SIG-M5 treated with dmso at 0.1 percent for 504 hours (cell line): ENCODE measurements around the gene GALNT18.

Experiments
- DNase-seq: peaks from one replicate; lab custom pipeline; 2025; ENCODE audit not compliant: unreplicated experiment; lab: John Stamatoyannopoulos, UW

GALNT18 gene

DNA sequence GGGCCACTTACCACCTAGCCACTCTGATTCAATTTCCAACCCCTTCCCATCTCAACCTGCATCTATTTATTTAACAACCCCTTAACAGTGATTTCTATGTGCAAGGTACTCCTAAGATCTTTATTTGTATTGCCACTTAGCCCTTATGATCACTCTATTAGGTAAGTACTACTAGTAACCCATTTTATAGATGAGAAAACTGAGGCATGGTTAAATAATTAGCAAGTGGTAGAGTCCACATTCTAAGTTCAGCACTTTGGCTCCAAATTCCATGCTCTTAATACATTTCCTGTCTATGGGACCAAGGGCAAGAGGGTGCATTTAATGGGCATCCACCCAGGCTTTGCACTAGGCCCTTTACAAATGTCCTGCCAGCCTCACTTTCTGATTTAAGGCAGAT lies 230.6 kb downstream of the GALNT18 start:
- DNase-seq, result no peak

DNA sequence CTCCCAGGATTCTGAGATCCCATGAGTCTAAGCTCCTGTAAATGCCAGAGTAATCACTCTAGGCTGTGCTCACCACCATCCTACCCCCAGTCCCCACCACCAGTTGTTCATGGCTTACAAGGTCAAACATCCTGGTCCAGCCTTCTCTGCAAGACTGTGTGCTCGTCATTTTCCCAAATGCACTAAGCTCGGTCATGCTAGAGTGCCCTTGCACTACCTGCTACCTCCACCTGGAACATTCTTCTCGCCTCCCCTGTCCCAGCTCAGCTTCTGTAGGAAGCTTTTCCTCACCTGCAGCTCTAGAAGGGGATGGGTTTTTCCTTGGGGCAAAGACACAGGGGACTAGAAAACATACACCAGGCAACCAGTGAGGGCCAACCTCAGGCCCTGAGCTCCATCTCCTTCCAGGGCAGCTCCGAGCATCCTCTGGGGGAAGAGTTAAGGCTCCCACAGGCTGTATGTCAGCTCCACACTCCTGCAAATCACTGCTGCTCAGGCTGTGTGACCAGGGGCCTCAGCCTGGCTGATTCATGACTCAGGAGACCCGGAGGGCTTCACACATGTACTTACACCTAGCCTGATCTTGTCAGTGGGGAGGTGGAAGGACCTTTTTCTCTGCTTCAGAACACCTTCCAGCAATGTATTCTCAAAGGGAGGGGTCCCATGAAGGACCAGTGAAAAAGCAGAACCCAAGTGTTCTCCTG lies 231.6 kb downstream of the GALNT18 start:
- DNase-seq, result no peak

DNA sequence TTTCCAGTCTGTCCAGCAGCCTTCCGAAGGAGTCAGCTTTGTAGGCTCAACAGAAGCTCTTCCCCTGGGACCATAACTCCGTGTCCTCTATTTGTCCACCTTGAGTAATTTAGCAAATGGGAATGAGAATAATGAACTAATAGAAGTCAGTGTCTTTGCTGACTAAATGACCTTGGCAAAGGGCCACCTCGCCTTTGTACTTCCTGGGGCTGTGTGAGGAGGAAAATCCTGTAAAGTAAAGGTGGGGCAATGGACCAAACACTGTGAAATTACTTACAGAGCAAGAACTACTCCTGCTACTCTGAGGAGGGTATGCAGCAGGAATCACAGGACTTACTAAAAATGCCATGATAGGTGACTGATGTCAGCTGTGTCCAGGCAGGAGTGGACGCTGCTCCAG lies 232.6 kb downstream of the GALNT18 start:
- no peak for DNase-seq

DNA sequence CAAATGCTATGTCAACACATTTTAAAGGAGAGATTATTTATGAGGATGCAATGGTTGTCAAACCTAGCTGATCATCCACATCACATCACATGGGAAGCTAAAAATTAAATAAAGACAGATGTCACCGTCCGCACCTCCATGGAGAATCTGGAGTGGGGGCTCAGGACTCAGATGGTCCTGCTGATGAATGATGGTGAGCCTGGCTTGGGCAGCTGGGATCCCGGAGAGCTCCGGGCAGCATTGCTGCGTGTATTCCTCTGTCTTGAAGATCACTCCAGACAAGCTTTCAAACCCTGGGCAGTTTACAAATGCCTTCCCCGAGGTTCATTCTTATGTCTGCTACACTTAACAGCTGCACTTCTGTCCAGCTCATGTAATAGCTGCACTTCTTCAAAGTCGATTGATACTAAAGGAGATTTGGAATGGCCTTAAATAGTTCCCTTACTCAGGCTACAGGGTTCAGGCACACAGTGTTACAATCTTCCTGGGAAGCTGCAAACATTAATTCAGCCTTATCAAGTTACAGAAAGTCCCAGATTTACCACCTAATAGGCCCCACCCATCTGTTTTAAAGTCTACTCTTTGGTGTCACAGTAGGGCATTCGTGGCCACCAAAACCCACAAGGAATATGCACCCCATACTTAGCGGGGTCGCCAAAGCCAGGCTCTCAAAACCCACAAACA lies 234.0 kb downstream of the GALNT18 start:
- no peak for DNase-seq

DNA sequence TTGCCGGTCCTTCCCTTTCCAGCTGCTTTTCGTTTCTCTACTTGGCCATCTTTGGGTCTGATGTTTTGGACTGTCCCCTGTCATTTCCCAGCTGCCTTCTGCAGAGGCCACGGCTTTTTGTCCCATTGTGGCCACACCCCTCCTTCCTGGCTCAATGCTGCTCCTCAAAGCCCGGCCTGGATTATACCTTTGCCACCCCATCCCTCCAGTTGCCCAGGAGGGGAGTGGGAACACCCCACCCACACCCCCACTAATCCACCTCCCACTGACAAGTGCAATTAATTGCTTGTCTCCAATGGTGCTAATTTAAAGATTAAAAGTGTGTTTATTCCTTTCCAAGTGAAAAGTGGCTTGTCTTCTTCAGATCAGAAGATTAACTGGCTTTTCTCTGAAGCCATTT lies 234.6 kb downstream of the GALNT18 start:
- DNase-seq, result no peak

DNA sequence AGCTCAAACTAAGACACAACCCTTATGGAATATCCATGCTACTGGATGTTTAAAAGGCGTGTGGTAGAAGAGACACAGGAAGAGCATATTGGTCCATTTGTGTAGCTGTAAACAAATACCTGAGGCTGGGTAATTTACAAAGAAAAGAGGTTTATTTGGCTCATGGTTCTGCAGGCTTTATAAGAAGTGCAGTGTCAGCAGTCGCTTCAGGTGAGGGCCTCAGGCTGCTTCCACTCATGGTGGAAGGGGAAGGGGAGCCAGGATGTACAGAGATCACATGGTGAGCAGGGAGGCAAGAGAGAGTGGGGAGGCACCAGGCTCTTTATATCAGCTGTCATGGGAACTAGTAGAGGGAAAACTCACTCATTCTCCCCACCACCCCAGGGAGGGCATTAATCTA lies 237.0 kb downstream of the GALNT18 start:
- no peak for DNase-seq

DNA sequence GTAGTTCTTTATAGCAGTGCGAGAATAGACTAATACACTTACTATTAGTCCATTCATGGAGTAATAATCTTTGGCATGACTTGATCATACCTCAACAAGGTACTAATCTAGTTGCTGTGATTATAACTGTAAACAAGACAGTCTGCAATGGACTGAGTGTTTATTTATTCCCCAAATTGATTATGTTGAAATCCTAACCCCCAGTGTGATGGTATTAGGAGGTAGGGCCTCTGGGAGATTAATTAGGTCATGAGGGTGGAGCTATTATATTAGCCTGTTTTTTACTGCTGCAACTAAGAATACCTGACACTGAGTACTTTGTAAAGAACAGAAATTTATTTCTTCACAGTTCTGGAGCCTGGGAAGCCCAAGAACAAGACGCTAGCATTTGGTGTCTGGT lies 237.8 kb downstream of the GALNT18 start:
- DNase-seq, result no peak

DNA sequence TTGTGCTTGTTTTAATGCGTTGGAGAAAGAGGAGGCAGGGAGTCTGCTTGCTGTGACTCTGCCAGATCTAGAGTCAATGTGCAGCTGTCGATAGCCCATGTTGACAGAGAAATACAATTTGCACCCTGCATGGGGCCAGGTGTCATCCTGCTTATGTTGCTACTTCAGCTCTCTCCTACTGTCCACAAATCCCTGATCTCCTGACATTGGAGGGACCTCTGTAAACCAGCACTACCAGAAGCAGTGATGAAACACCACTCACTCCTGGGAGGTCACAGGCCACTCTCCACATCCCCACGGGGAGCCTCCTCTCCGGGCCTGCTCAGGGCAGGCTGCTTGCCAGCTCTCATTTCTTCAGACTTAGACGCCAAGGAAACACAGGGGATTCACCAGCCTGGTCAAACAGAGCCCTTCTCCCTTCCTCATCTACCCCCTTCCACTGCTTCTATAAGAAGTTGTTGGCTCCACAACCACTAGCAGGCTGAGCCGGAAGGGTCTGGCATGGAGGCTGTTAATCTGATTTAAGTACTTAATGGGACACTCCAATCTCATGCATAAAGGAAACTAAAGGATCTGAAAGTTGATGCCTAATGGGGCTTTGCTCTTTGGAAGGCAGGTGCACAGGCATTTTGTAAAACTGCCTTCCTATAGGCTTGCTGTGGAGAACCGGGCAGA lies 238.8 kb downstream of the GALNT18 start:
- DNase-seq, result no peak

DNA sequence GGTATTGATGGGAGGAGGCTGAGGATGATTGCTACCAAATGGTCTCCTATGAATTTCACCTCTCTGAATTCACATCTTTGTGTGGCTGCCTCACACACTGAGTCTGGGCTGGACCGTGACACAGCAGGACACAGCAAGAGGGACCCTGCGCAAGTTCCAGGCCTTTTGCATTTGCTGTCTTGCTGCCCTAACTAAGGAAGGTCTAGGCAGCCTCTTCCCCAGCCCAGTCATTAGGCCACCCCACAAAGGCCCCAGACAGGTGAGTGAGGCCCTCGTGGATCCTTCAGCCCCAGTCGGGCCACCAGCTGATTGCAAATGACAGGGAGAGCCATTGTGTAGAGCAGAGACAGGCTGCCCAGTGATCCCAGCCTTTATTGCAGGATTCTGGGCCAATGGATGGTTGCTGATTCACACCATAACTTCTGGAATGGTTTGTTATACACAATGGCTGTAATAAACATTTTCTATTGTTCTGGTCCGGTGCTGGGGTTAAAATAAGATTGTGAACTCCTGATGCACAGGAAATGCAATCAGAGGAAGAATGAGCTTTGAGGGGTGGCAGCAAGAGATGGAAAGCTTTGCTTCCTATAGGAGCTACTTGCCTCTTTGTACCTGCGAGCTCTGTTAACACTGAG lies 240.2 kb downstream of the GALNT18 start:
- no peak for DNase-seq

DNA sequence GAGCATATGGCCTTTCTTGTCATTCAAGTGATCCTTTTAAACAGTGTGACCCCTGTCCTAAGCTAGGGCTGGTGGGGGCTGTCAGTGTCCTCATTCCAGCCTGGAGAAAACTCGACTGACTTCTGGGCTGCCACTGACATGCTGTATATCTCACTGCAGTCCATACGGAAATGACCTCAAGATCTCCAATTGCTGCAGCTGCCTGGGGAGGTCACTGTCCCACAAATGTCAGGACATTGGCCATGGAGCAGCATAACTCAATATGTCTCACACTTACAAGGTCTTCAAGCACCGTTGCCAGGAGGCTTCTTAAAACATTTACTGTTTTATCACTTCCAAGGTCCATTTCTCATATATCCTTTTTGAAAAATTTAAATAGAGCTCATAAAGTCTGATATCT lies 240.9 kb downstream of the GALNT18 start:
- no peak for DNase-seq

DNA sequence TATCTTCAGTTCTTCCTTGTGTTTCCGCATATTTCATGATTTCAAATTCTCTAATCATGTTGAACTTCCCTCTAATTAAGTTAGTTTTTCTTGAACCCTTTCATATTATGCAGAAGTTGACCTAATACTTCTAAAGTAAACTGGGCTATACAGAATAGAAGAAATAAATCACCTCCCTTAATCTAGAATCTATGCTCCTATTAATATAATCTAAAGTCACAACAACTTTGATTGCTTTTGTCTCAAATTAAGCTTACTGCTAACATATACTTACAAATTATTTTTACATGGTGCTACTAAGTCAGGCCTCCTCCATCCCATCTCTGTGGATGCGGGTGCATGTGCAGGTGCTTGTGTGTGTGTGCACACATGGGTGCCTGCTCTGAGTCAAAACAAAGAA lies 241.5 kb downstream of the GALNT18 start:
- DNase-seq, result no peak

DNA sequence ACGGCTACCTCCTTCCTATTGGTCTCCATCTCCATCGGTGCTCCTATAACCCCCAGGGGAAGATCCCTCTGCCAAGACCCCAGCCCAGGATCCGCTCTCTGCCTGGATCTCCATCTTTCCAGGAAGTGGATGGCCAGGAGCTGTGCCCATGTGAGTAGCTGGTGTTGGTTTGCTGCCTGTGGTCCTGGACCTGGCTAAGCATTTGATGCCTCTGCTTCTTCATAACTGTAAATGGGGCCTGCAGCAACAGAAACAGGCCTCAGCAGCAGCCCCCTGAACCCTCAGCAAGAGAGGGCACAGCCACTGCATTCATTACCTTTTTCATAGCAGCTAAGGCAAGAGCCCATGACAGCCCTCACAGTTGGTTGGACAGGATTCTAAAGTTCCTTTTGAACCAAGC lies 242.1 kb downstream of the GALNT18 start:
- no peak for DNase-seq

DNA sequence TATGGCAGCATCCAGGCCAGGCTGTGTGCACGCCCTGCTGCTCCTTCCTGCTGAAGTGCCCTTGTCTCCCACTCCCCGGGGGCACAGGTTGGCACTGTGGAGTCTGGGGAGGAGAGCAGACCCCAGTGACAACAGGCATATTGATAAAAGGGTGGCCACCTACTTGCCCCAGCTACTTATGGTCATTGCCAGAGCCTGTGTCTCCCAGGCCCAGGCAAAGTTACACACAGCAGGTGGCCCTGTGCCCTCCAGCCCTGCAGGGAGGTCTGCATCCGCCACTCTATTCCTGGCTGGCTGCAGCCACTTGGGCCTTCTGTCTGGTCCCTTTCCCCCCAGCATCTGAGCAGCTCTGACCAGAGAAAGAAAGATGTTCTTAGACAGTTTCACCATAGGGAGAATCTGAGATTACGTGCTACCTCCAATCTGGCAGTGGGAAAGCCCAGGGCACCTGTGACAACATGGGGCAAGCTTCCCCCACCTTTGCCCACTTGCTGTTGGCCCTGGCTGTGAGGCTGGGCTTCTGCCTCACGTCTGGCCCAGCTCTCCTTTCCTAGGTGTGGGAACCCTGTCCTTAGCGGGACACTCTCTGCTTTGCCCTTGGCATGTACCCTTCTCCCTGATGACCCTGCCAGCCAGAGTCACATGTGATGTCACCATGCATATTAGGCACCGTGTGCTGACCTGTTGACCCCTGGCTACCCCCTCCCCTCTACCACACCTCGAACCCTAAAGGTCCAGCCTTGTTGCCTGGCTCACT lies 243.4 kb downstream of the GALNT18 start:
- no peak for DNase-seq

DNA sequence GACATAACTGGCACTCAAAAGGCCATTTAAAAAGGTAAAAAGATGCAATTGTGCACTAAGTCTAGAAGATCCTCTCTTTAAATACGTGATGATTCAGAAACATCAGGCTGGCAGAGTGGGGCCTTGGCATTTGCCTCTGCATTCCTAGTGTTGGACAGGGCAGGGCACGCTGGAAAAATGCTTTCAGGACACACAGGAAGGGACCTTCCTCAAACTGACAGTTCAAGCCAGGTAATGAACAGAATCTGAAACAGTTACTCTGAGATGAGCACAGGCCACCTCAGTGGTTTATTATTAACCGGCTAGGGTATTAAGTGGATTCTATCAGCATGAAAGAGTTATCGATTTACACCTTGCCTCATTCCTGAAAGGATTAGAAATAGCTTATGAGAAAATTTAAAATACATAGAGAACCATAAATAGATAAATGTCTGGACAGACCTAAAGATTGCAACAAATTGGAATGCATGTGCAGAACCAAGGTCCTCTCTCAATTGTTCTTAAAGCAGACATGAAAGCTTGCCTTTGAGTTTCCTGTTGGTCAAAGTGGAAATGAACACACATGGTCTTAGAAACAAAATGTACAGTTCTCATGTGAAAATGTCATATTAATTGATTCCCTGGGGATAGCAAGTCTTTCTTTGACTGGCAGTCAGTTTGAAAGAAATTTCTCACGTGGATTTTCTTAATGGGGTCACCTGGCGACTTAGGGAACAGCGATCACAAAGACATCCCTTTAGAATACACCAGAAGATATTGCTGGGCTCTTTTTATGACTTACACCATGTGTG lies 247.3 kb downstream of the GALNT18 start:
- no peak for DNase-seq

DNA sequence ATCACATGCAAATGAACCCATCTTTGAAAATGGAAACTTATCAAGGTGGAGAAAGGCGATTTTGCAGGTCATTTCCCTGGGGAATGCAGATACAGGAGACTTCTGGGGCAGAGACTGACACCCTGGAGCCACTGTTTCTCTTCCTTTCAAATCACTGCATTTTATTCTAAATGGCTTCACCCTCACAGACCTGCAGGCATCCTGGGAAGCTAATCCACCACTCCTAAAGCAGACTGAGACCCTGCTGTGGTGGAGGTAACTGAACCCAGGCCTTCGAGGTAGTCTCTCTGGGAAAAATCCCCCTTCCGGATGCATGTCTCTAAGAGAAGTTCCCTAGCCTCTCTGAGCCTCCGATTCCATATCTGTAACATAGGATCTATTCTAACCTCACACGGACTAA lies 247.9 kb downstream of the GALNT18 start:
- no peak for DNase-seq

DNA sequence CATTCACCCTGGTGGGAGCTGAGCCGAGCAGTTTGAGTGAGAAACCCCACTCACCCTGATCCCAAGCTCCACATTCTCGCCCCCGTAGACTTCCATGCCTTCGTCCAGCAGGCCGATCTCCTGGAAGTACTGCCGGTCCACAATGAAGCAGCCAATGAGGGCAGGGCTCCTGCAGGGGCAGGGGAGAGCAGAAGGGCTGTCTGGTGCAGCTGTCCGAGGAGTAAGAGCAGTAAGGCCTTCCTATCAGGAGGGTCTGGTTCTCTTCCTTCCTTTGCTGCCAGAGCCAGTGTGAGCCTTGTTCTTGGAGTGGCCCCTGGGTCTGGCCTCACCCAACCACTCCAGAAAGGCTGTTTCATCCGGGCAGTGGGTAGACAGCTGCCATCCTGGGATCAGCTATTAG lies 249.3 kb downstream of the GALNT18 start:
- DNase-seq, result no peak

DNA sequence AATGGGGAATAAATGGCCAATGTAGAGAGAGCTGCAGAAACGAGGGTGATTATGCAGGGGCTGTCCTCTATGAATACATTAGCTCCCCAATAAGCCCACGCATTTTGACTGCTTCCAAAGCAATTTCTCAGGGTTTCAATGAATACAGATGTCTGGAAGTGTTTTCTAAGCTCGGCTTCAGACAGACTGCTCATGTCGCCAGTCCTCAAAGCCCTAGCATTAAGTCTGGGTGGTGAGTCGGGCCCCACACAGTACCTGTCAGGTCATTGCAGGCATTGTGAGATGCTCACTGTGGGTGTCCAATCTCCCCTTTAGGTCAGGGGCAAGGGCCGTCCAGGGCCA lies 250.9 kb downstream of the GALNT18 start:
- DNase-seq, result no peak

DNA sequence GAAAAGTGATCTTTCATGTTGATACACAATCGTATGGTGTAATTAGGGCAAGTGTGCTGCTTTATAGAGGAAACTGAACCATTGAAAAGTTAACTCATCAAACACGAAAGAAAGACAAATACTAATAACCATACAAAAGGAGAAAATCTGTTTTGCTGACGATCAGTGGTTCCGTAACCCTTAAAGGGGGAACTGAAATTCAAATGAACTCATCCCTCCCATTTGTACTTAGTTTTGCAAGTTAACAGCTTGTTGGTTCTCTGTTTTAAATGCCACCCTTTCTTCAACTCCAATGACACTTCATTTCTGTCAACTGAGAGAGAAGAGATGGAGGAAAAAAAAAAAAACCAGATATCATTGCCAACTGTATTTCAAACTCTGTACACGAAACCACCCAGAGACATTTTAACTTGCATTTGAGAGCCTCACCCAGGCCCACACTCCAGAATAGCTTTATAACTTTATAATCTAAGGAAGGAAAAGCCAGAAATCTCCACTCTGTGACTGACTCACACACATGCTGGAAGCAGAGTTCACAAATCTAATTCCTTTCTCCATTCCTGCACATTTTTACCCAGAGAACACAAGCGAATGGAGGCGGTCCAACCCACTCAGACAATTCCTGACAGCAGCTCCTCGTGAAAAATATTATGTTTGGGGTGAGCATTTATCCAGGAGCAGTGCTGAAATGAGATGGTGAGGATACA lies 251.4 kb downstream of the GALNT18 start:
- peak; percentile 83 for DNase-seq

DNA sequence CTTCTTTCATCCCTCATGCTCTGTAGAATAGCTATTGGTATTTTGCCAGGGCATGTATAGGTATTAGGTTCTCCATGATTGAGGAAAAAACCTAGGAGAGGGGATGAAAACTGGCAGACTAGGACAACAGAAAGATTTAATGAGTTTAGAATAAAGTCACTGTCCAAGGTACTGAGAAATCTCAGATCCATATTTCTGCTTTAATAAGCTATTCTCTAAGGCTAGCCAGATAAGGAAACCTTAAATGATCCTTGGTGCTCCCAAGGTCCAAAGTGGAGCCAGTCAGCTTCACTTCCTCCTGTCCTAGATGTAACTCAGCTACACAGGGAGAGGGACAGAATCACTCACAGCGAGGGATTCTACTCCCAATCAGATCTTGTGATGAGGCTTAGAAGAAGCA lies 255.0 kb downstream of the GALNT18 start:
- no peak for DNase-seq

DNA sequence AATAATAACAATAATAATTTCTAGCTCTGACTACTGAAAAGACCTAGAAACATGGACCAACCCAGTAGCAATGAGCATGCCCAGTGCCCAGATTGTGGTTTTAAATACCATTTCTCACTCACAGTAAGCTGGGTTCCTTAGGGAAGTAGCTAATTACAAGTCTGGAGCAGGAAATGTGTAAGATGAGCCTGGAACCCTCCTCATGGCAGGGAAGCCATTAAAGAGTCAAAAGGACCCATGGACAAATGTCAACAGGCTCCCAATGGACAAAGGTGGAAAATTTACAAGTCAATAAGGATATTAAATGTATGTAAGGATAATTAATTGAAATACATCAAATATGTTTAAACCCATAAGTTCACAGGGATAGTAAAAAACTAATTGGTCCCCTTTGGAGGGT lies 258.1 kb downstream of the GALNT18 start:
- no peak for DNase-seq
